ENCODE results near the gene CAMTA1. TPM values are rescaled to one million over a fixed set of nuclear protein-coding genes. Genes with fewer than 3 reads are reported as not detected.

CAMTA1 gene
- total RNA-seq, 6 donors from 2014 or later: 38.8 to 74.0 (median 46.1) TPM

DNA sequence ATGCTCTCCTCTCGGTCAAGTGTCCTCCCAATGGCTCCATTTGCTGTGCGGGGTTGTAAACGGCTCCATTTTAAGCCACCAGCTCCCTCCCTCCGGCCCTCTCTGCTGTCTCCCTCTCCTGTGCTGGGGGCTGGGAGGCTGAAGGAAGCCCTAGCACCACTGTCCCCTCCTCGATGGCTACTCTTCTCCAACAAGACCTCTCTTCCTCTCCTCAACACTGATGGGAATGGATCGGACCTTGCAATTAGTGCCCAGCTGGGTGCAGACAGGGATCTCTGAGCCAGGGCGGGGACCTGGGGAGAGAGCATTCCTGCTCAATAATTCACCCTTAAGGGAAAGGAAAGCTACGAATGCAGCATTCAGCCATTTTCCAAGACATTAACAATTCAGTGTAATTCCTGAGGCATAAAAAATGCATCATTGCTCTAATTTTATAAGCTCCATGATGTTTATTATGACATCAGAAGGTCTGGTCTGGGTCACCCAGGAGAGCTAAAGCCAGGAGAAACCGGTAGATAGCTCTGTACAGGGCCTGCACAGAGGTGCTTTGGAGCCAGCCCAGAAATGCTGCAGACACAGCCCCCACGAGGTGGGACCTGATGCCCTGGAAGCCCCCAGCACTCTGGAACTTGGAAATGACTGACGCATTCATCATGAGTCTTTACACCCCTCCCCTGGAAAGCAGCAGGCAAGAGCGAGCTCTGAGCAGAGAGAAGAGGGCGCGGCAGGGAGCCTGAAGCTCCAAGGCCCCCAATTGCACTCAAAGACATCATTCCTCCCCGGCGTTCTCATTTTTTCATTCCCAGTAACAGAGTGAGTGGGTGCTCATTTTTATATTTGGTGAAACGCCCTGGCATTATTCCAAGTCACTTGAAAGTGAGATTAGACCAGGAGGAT, 909.6 kb downstream of the CAMTA1 start:
- no peak for DNase-seq
- Histone ChIP-seq H3K4me1 (no peaks in the 10 kb centered on the region), H3K9me3 (no peaks in the 10 kb centered on the region), H3K36me3 (no peaks in the 10 kb centered on the region), H3K27ac (no peak overlapping the region), H3K27me3 (no peaks in the 10 kb centered on the region), H3K4me3 (no peak overlapping the region)
- no peak for ATAC-seq (ENCODE audit: low FRiP score in 2 of 2)
- WGBS, 2 donors: 72 to 79% methylated on average over 17 of the region's 17 CpGs
- TF ChIP-seq, protein P1, sequence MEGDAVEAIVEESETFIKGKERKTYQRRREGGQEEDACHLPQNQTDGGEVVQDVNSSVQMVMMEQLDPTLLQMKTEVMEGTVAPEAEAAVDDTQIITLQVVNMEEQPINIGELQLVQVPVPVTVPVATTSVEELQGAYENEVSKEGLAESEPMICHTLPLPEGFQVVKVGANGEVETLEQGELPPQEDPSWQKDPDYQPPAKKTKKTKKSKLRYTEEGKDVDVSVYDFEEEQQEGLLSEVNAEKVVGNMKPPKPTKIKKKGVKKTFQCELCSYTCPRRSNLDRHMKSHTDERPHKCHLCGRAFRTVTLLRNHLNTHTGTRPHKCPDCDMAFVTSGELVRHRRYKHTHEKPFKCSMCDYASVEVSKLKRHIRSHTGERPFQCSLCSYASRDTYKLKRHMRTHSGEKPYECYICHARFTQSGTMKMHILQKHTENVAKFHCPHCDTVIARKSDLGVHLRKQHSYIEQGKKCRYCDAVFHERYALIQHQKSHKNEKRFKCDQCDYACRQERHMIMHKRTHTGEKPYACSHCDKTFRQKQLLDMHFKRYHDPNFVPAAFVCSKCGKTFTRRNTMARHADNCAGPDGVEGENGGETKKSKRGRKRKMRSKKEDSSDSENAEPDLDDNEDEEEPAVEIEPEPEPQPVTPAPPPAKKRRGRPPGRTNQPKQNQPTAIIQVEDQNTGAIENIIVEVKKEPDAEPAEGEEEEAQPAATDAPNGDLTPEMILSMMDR (IDR thresholded peaks at IDR 0.05): no peak
- TF ChIP-seq EP300 (IDR thresholded peaks at IDR 0.05) (no peak), POLR2AphosphoS5 (IDR thresholded peaks at IDR 0.05) (no peak), POLR2A (IDR thresholded peaks at IDR 0.05) (no peak)

DNA sequence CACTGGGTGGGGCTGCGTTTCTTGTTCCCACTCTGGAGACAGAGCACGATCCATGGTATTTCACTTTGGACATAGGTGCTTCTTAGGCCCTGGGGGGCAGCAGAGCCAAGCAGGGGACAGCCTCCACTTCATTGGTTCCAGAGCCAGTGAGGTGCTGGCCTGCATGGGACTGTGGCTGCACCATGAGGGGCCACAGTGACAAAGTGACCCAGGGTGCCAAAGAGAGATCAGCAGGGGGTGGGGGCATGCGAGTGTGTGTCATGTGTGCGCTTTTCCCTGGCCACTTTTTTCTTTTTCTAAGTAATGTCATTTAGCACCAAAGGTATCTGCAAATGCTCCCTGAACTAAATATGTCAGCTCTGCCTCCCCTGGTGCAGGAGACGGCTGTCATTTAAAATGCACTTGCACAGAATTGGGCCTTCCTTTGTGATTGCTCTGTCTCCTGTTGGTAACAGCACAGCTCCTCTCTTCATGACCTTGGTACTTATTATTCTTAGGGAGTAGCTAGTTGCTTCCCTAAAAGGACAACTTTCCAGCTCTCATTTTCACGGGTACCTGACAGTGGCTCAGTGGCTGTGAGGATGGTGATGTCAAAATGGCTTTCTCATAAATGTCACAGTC, 910.4 kb downstream of the CAMTA1 start:
- H3K4me3 ChIP-seq: no peak overlapping the region
- DNase-seq (no peak), ATAC-seq (ENCODE audit: low FRiP score in 2 of 2) (no peak)
- H3K36me3 ChIP-seq: no peaks in the 10 kb centered on the region
- no peaks in the 10 kb centered on the region for H3K9me3 ChIP-seq
- TF ChIP-seq, protein P1 (IDR thresholded peaks at IDR 0.05): no peak
- no peak for TF ChIP-seq EP300 (IDR thresholded peaks at IDR 0.05)
- no peak overlapping the region for H3K27ac ChIP-seq
- H3K4me1 ChIP-seq: no peaks in the 10 kb centered on the region
- H3K27me3 ChIP-seq: no peaks in the 10 kb centered on the region
- 73 to 76% methylated on average over 6 of the region's 6 CpGs for WGBS, 2 donors

DNA sequence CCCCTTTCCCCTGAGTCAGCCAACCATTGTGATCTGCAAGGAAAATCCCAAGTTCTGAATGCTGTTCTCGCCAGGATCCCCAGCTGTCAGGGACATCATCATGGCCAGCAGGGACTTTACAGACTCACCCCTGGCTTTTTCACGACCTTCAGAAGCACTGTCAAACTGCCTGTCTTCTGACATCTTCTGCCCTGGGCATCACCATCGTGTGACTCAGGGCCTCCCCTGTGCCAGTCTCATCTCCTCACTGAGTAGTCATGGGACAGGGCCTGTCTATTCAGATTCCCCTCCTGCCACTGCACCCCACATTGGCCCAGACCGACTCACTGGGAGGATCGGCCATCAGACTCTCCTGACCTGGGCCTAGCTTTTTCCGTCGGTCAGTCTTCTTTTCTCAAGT, 913.4 kb downstream of the CAMTA1 start:
- TF ChIP-seq POLR2A (IDR thresholded peaks at IDR 0.05) (no peak), EP300 (IDR thresholded peaks at IDR 0.05) (no peak), POLR2AphosphoS5 (IDR thresholded peaks at IDR 0.05) (no peak)
- TF ChIP-seq, protein P1 (IDR thresholded peaks at IDR 0.05): no peak
- Histone ChIP-seq H3K36me3 (no peaks in the 10 kb centered on the region), H3K9me3 (no peaks in the 10 kb centered on the region), H3K27ac (no peak overlapping the region), H3K4me1 (peaks cover under 1 to 5% (median 3%) of the 10 kb centered on the region in 4 donors), H3K4me3 (no peak overlapping the region), H3K27me3 (no peaks in the 10 kb centered on the region)
- DNase-seq: no peak
- WGBS, 2 donors: 87 to 93% methylated on average over 7 of the region's 7 CpGs
- ATAC-seq (ENCODE audit: low FRiP score in 2 of 2): no peak

DNA sequence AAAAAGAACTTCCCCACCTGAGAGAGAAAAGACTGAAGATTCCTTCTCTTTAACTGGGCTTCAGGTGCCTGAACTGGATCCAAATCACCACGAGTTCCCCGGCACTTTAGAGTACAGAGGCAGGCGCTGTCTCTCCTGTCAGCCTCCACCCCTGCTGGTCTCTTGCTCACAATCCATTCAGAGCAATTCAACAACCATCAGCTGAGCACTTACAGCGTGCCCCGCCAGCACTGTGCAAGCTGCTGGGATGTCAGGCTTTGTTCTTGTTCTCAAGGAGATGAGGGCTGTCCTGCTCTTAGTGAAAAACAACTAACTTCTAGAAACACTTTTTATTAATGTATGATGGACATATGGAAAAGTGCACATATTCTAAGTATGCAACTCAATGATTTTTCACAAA, 917.1 kb downstream of the CAMTA1 start:
- peaks cover 0 to 9% (median under 1%) of the 10 kb centered on the region in 4 donors for H3K27me3 ChIP-seq
- H3K4me1 ChIP-seq: peaks cover 8 to 20% (median 13%) of the 10 kb centered on the region in 4 donors
- no peaks in the 10 kb centered on the region for H3K36me3 ChIP-seq
- WGBS, 2 donors: 30 to 40% methylated on average over 5 of the region's 5 CpGs
- TF ChIP-seq, protein P1 (IDR thresholded peaks at IDR 0.05): no peak
- TF ChIP-seq POLR2A (IDR thresholded peaks at IDR 0.05): no peak
- TF ChIP-seq POLR2AphosphoS5 (IDR thresholded peaks at IDR 0.05): no peak
- TF ChIP-seq EP300 (IDR thresholded peaks at IDR 0.05): no peak
- H3K9me3 ChIP-seq: no peaks in the 10 kb centered on the region
- DNase-seq (no peak), ATAC-seq (ENCODE audit: low FRiP score in 2 of 2) (no peak)
- H3K4me3 ChIP-seq: no peak overlapping the region
- H3K27ac ChIP-seq: no peak overlapping the region

Data from upper lobe of left lung (tissue), 6 donors.